Measurements from ENCODE around the gene TFF2.

Gene TFF2

DNA sequence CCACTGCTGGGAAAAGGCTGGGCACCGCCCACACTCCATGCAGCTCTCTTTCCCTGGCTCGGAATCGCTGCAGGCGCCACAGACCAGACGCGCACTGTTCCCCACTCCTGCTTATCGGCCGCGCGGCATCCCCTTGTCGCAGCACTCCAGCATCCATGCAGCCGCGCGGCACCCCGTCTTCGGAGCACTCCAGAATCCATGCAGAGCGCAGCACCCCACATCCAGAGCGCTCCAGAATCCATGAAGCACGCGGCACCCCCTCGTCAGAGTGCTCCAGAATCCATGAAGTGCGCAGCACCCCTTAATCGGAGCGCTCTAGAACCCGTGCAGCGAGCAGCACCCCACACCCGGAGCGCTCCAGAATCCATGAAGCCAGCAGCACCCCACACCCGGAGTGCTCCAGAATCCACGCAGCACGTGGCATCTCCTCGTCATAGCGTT, 45.1 kb downstream of the TFF2 start:
- DNase-seq (ENCODE audit: low spot score): no peak

DNA sequence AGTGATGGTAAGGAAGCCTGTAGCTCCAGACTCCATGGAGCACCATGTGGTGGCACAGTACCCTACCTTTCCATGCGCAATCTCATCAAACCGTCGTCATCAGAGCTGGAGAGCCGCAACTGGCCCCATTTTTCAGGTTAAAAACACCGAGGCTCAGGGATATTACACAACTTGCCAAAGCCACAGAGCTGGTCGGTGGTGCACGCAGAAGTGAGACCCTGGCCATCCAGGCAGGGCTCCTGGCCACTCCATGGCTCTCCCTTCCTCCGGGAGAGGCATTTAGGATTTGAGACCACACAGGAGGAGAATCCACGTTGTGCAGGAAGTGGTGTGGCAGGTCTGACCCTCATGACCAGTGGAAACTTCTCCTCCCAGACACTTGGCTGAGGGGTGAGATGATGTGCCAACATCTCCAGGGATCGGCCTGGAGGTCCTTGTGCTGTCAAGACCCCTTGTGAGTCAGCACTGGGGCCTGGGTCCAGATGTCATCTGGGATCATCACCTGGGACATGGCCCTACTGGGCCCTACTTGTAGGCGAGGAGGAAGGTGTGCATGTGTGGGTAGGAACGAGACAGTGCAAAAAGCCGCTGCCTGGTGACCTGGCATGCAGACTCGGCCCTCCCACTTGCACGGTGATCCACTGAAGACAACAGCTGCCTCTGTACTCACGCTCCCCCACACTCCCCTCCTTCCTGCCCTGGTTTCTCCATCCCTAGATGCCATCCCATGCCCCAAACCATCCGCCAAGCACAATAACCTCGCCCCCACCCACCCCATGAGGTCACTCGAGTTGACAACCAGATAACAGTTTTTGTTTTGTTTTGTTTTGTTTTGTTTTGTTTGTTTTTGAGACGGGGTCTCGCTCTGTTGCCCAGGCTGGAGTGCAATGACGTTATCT, 46.0 kb downstream of the TFF2 start:
- no peak for DNase-seq (ENCODE audit: low spot score)

DNA sequence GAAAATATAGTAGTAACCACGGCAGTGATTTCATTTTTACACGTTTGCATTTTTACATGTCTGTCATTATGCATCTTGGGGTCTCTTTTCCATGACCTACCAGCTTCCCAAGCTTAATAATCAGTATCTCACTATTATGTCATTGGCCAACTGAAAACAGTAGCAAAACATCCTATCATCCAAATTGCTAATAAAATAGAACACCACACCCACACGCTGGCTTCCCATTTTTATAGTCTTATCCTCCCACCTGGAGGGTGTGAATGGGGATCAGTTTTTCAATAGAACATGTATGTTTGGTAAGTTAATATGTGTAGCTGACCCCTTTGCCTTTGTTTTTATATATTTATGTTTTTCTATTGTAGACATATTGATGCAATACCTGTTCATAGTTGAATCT, 47.4 kb downstream of the TFF2 start:
- DNase-seq (ENCODE audit: low spot score): no peak

DNA sequence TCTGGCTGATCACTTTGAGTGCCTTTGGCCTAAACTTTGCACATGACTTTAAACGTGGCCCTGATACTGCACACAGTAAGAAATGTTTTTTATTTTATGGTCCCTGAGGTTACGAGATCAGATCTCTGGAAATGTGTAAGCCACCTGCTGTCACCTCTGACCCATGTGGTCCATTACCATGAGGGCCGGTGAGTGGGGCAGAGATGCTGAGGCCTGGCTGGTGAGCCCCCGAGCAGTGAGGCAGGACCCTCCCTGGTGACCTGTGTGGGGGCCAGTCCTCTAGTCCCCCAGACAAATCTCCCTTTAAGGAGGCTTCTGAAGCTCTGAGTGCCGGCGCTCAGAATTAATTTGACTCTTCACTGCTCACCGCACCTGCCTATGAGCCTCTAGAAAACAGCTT, 48.0 kb downstream of the TFF2 start:
- DNase-seq (ENCODE audit: low spot score): no peak

DNA sequence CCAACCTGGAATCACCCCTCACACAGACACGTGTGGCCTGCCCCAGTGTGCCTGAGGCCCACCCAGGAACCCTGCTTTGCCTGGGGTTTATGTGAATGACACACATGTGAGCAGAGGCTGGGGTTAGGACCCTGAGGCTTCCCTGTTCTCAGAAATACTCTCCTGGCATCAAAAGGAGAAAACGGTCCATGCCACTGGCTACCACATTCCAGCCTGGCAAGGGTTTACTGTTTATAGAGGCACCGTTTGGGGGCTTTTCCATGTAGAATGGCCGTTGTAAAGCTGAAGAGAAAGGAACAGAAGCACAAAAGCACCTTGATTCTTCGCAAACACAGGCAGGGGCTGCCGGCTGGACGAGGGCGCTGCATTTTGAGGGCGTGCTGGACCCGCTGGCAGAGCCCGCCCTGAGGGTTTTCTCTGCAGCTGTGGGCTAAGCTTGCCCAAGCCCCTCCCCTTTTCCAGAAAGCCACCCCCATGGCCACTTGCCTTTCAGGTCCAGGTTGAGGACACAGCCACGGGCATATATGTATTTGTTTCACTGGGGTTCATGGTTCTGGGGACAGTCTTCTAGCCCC, 48.6 kb downstream of the TFF2 start:
- DNase-seq (ENCODE audit: low spot score): no peak

DNA sequence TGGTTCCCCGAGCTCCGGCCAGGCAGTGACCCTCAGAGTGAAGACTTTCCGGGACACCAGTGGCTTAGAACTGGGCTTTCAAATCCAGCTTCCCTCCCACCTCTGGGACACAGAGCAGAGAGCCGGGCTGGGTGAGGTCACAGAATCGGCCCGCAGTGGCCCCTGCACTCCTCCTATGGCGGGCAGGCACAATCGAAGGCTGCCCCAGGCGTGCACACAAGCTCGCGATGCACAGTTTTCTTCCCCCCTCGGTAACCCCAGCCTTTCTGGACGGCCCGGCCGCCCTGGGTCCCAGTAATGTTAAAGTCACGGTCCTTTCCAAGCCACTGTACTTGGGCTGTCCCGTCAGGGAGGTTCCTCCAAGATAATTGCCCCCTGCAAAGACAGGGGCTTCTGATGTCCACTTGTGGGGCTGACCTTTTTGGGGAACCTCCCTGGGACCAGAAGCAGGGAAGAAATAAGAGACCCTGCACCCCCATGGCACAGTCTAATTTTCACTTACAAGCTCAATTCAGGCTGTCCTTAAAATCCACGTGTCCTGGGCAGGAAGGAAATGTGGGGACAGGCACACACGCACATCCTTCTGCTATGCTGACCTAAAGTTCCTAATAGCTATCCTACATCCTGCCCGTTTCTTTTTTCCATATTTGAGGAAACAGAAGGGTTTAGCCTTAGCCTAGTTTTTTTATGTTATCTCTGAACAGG, 49.3 kb downstream of the TFF2 start:
- DNase-seq (ENCODE audit: low spot score): no peak

DNA sequence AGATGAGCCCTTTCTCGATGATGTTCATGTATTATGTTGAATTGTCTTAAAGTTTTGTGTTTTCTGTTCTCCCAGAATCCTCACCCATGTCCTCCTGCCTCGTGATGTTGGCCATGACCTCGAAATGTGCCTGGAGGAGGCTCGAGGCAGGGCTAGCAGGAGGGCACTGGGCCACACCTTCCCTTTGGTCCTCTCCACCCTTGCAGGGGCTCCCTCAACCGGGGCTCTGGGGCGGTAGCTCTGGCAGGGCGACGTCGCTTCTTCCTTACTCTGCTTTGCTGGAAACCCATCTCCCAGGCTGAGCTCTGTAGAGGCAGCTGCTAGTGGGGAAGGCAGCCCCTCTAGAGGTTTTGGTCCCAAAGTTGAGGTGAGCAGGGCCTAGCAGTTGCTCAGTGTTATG, 49.8 kb downstream of the TFF2 start:
- DNase-seq (ENCODE audit: low spot score): no peak

DNA sequence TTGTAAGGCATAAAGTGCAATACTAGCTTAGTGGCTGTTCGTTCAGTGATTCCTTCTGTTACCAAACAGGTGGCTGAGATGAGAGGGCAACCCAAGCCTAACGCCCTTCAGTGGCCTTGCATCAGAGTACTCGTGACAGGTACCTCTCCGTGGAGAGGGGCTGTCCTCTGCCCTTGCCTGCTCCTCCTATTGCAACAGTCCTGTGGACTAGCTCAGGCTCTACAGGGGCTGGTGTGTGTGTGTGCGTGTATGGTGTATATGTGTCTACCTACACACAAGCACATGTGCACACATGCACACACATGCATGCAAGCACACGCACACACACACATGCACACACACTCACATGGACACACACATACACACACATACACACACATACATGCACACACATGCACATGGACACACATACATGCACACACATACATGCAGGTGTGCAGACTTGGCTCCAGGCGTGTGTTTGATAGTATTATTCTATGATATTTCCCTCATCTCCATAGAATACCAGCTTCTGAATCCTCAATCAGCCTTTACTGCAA, 50.7 kb downstream of the TFF2 start:
- no peak for DNase-seq (ENCODE audit: low spot score)

DNA sequence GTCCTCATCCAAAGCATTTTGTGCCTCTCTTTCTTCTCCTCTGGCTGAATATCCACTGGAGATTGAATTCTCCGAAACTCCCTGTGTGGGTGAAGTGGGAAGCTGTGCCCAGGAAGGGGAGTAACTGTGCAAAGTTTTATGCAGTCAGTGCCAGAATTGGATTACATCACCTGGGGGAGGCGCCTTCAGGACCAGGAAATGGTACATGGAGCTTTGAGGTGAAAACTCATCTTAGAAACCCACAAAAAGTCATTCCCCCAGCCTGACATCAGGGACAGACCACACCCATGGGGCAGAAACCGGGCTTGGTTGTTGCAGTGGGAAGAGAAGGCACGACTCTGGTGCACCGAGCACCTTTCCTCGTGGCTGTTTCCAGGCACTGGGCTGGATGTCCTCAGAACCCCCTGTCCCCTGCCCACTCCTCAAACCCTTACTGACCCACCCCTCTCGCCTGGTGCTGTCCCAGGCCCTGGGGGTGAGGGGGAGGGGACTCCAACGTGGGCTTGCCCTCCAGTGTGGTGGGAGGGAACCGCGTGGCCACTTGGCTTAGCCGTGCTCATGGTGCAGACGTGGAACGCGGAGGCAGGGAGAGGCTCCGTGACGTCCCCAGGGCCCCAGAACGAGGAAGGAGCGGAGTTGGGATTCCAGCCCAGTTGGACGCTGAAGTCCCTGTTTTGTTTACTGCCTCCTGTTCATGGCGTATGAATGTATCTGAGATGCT, 51.3 kb downstream of the TFF2 start:
- peak; percentile 90 for DNase-seq (ENCODE audit: low spot score)

DNA sequence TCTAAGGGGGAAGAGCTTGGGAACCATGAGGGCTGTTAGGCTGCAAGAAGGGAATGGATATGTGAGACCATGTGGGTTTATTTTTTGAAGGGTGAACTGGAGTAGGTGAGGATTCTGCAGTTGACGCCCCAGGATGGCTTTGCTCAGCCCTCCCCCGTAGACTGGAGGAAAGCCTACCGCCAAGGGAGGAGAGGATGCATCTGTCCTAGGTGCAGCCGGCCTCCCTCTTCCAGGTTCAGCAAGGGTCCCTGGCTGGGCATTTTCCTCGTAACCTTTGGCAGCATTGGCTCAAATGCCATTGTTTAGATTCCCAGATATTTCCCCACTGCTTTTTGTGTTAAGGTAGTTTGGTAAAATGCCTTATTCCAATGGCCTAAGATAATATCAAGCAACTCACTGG, 52.1 kb downstream of the TFF2 start:
- DNase-seq (ENCODE audit: low spot score): no peak

DNA sequence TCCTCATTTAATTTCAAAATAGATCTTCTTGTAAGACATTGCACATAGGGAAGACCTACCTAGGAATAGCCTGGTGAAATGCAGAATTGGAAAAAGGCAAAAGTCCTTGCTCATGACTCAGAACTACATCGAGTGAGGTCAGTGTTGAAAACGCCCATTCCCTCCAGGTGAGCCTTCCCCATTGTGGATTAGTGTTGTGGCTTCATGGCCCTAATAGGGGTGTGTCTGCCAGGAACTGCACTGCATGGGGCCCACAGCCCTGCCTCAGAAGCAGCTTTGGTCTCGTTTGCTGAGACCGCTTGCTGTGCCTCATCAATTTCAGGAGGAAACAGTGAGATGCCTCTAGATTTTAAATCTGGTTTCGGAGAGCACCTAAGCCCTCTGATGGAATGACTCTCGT, 52.6 kb downstream of the TFF2 start:
- peak; percentile 88 for DNase-seq (ENCODE audit: low spot score)

DNA sequence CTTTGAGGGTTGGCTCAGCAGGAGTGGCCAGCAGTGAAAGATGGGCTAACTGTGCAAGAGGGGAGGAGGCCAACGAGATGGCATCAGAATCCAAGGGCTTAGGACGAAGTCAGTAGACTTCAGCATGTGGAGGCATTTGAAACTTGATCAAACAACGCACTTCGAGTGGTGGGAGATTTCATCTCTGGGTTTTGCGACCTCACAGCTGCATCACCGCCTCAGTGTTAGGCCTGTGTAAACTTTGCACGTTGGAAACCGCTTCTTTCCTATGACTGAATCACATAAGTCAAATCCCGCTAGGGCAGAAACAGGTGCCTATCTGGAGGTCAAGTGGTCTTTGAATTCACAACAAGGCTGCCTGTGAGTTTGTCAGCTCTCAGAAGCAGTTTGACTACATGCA, 53.4 kb downstream of the TFF2 start:
- no peak for DNase-seq (ENCODE audit: low spot score)

DNA sequence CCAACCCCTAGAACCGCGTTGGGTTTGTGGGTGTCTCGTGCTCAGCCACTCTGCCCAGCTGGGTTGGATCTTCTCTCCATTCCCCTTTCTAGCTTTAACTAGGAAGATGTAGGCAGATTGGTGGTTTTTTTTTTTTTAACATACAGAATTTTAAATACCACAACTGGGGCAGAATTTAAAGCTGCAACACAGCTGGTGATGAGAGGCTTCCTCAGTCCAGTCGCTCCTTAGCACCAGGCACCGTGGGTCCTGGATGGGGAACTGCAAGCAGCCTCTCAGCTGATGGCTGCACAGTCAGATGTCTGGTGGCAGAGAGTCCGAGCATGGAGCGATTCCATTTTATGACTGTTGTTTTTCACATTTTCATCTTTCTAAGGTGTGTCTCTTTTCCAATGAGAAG, 54.3 kb downstream of the TFF2 start:
- DNase-seq (ENCODE audit: low spot score): no peak

Measured in SW480 (cell line).